Caco-2 (cell line): ENCODE data around the gene SLC29A3. TPM values are rescaled to one million over a fixed set of nuclear protein-coding genes. Genes with fewer than 3 reads are reported as not detected.

ENCODE experiments used
- BruUV-seq: library from RNA; stranded (reverse); fragments of 400-500 nt; replicated peaks from 2 replicates; lab custom pipeline; 2021; lab: Mats Ljungman, UMichigan
- CTCF ChIA-PET: fragments of 300-600 bp; sonication (Branson Sonifier 250); formaldehyde crosslinking; loops from one replicate; lab custom pipeline; 2022; ENCODE audit warnings: antibody characterized with exemption; lab: Charles Lee
- POLR2A ChIA-PET: fragments of 300-600 bp; sonication (Branson Sonifier 250); formaldehyde crosslinking; loops from one replicate; lab custom pipeline; 2022; ENCODE audit warnings: antibody characterized with exemption; lab: Charles Lee
- DNase-seq, 2 experiments: peaks; one replicate each; pipeline versions ENCODE4 v3.0.0 to v3.0.0-alpha.2; 2020 to 2022
- H3K27me3 ChIP-seq: replicated peaks from 2 replicates; pipeline ENCODE4 v1.6.0; 2011; ENCODE audit warnings: low read length; ENCODE audit not compliant: control insufficient read depth, insufficient read depth
- H3K36me3 ChIP-seq: 2 replicates; pipeline ENCODE4 v1.5.1; 2011; ENCODE audit warnings: low read length; ENCODE audit not compliant: control insufficient read depth, insufficient read depth
- H3K4me1 ChIP-seq: fragments of 250-450 bp; sonication (Bioruptor Pico); 2 replicates; pipeline ENCODE4 v1.5.1; 2020; ENCODE audit warnings: mild to moderate bottlenecking
- H3K4me3 ChIP-seq: 2 replicates; pipeline ENCODE4 v1.5.1; 2011; ENCODE audit warnings: low read depth, mild to moderate bottlenecking, control low read depth, low read length
- H3K9me3 ChIP-seq: fragments of 250-450 bp; sonication (Bioruptor Pico); 2 replicates; pipeline ENCODE4 v1.5.1; 2020; ENCODE audit warnings: mild to moderate bottlenecking, moderate library complexity
- H3K27ac Mint-ChIP-seq: one replicate; pipeline ENCODE4 v1.8.0; 2022; ENCODE audit warnings: mixed read lengths; ENCODE audit not compliant: unreplicated experiment
- H3K27me3 Mint-ChIP-seq: one replicate; pipeline ENCODE4 v1.8.0; 2022; ENCODE audit warnings: mixed read lengths; ENCODE audit not compliant: insufficient read depth, unreplicated experiment
- H3K36me3 Mint-ChIP-seq: one replicate; pipeline ENCODE4 v1.8.0; 2022; ENCODE audit warnings: mild to moderate bottlenecking, mixed read lengths; ENCODE audit not compliant: insufficient read depth, unreplicated experiment
- H3K4me1 Mint-ChIP-seq: one replicate; pipeline ENCODE4 v1.8.0; 2022; ENCODE audit warnings: low read depth, mixed read lengths; ENCODE audit not compliant: unreplicated experiment
- H3K4me3 Mint-ChIP-seq: one replicate; pipeline ENCODE4 v1.8.0; 2022; ENCODE audit warnings: mild to moderate bottlenecking, moderate library complexity, mixed read lengths; ENCODE audit not compliant: unreplicated experiment
- H3K9me3 Mint-ChIP-seq: one replicate; pipeline ENCODE4 v1.8.0; 2022; ENCODE audit warnings: mixed read lengths; ENCODE audit not compliant: unreplicated experiment
- CTCF ChIP-seq, 2 experiments: fragments of 200-600 bp in 1 of 2; IDR thresholded peaks; 1 replicate in 1 of 2; 2 replicates in 1 of 2; pipeline versions ENCODE4 v1.5.1 to v1.8.0; 2011 to 2022; ENCODE audit warnings: antibody characterized with exemption in 1 of 2, control low read depth in 1 of 2, inconsistent platforms in 1 of 2, low read depth in 1 of 2, low read length in 1 of 2, mild to moderate bottlenecking in 1 of 2, moderate library complexity in 1 of 2; ENCODE audit not compliant: insufficient read depth in 1 of 2, severe bottlenecking in 1 of 2, unreplicated experiment in 1 of 2
- intact Hi-C: fragments of 100-400 bp; cut with micrococcal nuclease; formaldehyde crosslinking; loops from one replicate; pipeline ENCODE4 v1.10.0; 2022; ENCODE audit not compliant: unreplicated experiment
- total RNA-seq: library from RNA; stranded (reverse); gene quantifications from 2 replicates; pipeline ENCODE4 v1.2.3, GENCODE V29; 2022

Gene SLC29A3
- total RNA-seq, 1 experiment from 2014 or later, result 20.7 TPM

- H3K9me3 ChIP-seq, result no peaks in the 10 kb centered on the region
- H3K36me3 Mint-ChIP-seq, result no peaks in the 10 kb centered on the region
- no peaks in the 10 kb centered on the region for H3K9me3 Mint-ChIP-seq
- H3K27ac Mint-ChIP-seq, result no peak overlapping the region
- peaks cover 20% of the 10 kb centered on the region for H3K27me3 Mint-ChIP-seq
- no peaks in the 10 kb centered on the region for H3K36me3 ChIP-seq
- peaks cover 10% of the 10 kb centered on the region for H3K4me1 ChIP-seq
- TF ChIP-seq CTCF (IDR thresholded peaks at IDR 0.05; ENCODE audit: insufficient read depth in 1 of 2, low read depth in 1 of 2, low read length in 1 of 2, severe bottlenecking in 1 of 2, unreplicated experiment in 1 of 2), result no peak
- peaks cover 4% of the 10 kb centered on the region for H3K27me3 ChIP-seq
- H3K4me1 Mint-ChIP-seq, result no peaks in the 10 kb centered on the region
- ChIA-PET CTCF (no interaction called here), POLR2A (no interaction called here)
- H3K4me3 ChIP-seq, result no peak overlapping the region
- DNase-seq, result peak in 1 of 2 experiments; percentile 14
- no peak overlapping the region for H3K4me3 Mint-ChIP-seq
- intact Hi-C loops, result no loop called here
- BruUV-seq, result no TSS peak
Observed at GRCh38 chr10:71401056-71401455, 82.0 kb downstream of the SLC29A3 start.

DNA sequence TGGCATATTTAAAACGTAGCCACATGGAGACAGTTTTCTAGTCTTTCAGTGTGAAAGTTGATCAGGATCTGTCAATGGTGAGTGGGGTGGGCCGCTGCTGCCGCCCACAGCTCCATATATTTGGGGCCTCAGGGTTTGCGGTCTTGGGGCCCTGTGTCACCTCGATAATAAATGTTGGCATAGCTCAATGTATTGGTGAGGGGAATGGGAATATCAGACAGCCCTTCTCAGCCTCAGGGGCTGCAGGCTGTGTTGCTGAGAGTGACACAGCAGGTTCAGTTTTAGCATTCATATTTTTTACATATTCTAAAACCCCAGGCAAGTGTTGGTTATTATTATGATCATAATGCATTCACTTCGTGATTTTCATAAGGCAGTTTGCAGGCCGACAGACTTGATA is 82.9 kb downstream of the SLC29A3 start:
- DNase-seq, result no peak
- Histone ChIP-seq H3K4me1 (peaks cover 10% of the 10 kb centered on the region), H3K36me3 (no peaks in the 10 kb centered on the region), H3K9me3 (no peaks in the 10 kb centered on the region), H3K27me3 (peaks cover 4% of the 10 kb centered on the region), H3K4me3 (no peak overlapping the region)
- POLR2A ChIA-PET, result no interaction called here
- Mint-ChIP-seq H3K27me3 (peaks cover 19% of the 10 kb centered on the region), H3K4me1 (no peaks in the 10 kb centered on the region), H3K36me3 (no peaks in the 10 kb centered on the region), H3K9me3 (no peaks in the 10 kb centered on the region), H3K4me3 (no peak overlapping the region), H3K27ac (no peak overlapping the region)
- CTCF ChIA-PET, result no interaction called here
- intact Hi-C loops, result no loop called here
- TF ChIP-seq CTCF (IDR thresholded peaks at IDR 0.05; ENCODE audit: insufficient read depth in 1 of 2, low read depth in 1 of 2, low read length in 1 of 2, severe bottlenecking in 1 of 2, unreplicated experiment in 1 of 2), result no peak
- no TSS peak for BruUV-seq

GRCh38 chr10:71404503-71405295 is 85.6 kb downstream of the SLC29A3 start:
- CTCF ChIA-PET, result no interaction called here
- no peak overlapping the region for H3K4me3 Mint-ChIP-seq
- POLR2A ChIA-PET, result no interaction called here

More at GRCh38 chr10:71404503-71405295, 85.6 kb downstream of the SLC29A3 start:
- peak in 1 of 2 experiments; percentile 25 for DNase-seq
- no peaks in the 10 kb centered on the region for H3K9me3 Mint-ChIP-seq
- no peaks in the 10 kb centered on the region for H3K27me3 ChIP-seq
- no peaks in the 10 kb centered on the region for H3K4me1 Mint-ChIP-seq
- H3K36me3 Mint-ChIP-seq, result no peaks in the 10 kb centered on the region
- BruUV-seq, result no TSS peak
- no peak overlapping the region for H3K4me3 ChIP-seq
- TF ChIP-seq CTCF (IDR thresholded peaks at IDR 0.05; ENCODE audit: insufficient read depth in 1 of 2, low read depth in 1 of 2, low read length in 1 of 2, severe bottlenecking in 1 of 2, unreplicated experiment in 1 of 2), result no peak
- H3K27me3 Mint-ChIP-seq, result peaks cover 11% of the 10 kb centered on the region
- no peaks in the 10 kb centered on the region for H3K9me3 ChIP-seq
- H3K4me1 ChIP-seq, result no peaks in the 10 kb centered on the region
- no peaks in the 10 kb centered on the region for H3K36me3 ChIP-seq
- no peak overlapping the region for H3K27ac Mint-ChIP-seq
- intact Hi-C loops, result no loop called here
